Measurements from ENCODE around the gene TOGARAM2.

TOGARAM2 gene

DNA sequence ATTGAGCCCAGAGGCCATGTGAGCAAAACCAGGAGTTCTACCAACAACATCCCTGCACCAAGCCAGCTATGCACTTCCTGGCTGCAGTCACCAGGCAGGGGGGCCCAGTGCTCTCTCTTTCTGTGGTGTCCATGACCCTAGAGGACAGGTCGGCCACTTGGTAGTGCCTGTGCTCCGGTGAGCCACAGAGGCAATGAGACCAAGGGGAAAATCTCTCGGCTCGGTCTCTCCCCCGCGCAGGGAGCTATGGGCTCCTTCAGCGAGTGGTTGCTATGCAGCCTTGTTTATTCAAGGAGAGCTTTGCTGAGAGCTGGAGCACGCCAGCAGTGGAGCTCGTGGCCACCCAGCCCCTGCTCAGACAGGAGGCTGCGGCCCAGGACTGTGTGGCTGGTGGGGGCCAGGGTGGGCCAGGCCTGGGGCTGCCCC is at the start of gene TOGARAM2:
TSS of gene TOGARAM2 (plus strand) at position 283 of the 426 bp plus-strand sequence. CDS start 13,537 bp downstream, outside the sequence.
- DNase-seq: no peak
- in situ Hi-C loops (cut with MboI; ENCODE audit: low pct_unique_long_range_greater_than_20kb, low sequenced_read_pairs): no loop called here

DNA sequence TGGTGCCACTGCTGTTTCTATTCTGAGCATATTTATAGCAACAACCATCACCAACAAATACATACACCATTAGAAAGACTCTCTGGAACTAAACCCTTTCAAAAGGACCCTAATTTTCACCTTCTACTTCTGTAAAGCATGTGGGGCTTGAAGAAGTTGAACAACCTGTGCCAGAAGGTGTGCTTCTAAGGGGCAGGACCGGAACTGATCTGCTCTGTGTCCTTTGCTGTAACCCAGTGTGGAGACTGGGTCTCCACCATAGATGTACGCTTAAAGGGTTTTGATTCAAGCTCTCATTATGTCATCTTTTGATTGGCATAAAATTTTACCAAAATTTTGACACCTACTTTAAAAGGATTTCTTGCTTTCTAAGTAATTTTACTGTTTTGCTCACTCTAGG is 46.3 kb upstream of the TOGARAM2 start:
- in situ Hi-C loops (cut with MboI; ENCODE audit: low pct_unique_long_range_greater_than_20kb, low sequenced_read_pairs): no loop called here
- no peak for DNase-seq

DNA sequence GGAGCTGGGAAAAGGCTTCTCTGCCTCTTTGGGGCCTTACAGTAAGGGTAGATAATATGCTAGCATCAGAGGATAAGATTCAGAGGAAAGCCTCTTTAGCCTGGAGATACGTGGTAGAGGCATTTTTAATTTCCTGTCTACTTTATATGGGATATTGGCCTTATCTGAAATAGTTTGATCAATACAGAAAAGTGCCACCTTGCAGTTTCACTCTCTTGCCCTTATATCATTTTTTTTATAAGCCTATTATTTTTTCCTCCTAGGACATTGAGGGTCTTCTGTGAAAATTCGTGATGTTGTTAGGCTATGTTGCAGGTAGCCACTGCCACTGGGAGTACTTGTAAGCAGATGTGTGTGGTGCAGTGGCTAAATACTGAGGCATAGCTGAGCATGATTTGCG is 40.1 kb upstream of the TOGARAM2 start:
- in situ Hi-C loops (cut with MboI; ENCODE audit: low pct_unique_long_range_greater_than_20kb, low sequenced_read_pairs): no loop called here
- DNase-seq: no peak

DNA sequence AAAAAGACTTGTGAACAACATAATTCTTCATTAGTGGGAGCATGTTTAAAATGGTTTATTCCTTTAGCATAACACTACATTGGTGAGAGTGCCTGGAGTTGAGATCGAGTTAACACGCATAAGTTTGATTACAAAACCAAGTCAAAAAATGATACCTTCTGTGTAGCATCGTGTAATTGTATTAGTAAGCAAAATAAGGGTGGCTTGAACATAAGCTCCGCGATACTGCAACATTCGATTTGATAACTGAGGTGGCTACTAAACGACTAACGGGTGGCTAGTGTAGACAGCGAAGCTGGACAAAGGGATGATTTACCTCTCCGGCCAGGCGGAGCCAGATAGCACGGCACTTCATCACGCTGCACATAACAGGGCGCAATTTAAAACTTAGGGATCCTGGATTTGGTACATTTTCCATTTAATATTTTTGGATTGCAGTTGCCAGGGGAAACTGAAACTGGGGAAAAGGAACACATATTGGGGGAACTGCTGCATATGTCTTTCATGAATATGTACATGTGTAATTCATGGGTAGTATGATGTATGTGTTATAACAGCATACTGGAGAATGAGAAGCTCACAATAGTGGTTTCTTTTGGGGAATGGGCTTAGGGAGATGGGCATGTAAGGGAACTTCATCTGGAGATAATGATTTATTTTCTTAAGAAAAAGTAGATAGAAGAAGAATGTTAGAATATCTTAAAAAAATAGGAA is 36.4 kb upstream of the TOGARAM2 start:
- in situ Hi-C loops (cut with MboI; ENCODE audit: low pct_unique_long_range_greater_than_20kb, low sequenced_read_pairs): no loop called here
- no peak for DNase-seq

DNA sequence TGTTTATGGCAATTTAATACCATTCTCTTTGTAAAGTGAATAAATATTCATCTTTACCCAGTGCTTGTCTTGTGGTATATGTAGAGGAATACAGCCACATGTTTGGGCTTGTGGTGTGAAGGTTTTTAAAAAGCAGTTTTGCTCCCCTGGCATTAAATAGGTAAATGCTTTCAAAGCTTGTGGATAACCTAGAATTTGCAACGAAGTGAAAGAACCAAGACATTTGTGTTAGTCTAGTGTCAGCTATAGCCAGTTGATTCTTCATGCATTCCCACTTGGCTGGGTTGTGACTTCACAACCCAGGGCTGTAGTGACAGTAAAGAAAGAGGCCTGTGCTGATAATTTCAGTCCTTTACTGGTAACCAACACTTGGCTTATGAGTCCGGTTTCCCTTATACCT is 32.9 kb upstream of the TOGARAM2 start:
- DNase-seq: no peak
- in situ Hi-C loops (cut with MboI; ENCODE audit: low pct_unique_long_range_greater_than_20kb, low sequenced_read_pairs): no loop called here

DNA sequence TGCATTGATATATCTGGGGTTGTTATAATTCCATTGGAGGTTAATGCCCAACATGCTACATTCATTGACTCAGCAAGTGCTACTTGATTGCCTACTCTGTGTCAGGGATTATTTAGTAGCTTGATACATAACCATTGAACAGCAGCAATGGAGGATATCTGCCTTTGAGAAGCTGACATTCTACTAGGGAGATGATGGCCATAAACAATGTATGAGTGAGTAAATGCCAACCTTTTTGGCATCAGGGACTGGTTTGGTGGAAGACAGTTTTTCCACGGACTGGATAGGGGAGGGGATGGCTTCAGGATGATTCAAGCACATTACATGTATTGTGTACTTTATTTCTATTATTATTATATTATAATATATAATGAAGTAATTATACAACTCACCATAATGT is 31.9 kb upstream of the TOGARAM2 start:
- no peak for DNase-seq
- in situ Hi-C loops (cut with MboI; ENCODE audit: low pct_unique_long_range_greater_than_20kb, low sequenced_read_pairs): no loop called here

DNA sequence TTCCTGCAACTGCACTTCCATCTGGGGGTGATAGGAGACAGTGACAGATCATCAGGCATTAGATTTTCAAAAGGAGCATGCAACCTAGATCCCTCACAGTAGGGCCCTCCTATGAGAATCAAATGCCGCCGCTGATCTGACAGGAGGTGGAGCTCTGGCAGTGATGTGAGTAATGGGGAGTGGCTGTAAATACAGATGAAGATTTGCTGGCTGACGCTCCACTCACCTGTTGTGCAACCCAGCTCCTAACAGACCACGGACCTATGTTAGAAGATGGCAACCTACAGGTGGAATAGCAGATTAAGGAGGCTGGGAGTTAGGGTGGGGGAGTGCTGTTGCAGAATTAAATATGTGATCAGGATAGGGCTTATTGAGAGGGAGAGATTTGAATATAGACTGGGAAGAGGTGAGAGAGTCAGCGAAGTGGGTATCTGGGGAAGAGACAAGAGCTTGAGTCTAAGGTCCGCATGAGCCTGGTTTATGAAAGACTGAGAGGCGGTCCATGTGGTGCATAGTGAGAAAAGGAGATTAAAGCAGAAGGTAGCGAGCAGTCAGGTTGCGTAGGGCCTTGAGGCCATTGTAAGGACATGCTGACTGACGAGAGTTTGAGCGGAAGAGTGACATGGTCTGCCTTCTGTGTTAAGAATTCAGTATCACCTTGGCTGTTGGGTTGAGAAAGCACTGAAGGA is 31.3 kb upstream of the TOGARAM2 start:
- in situ Hi-C loops (cut with MboI; ENCODE audit: low pct_unique_long_range_greater_than_20kb, low sequenced_read_pairs): no loop called here
- DNase-seq: no peak

DNA sequence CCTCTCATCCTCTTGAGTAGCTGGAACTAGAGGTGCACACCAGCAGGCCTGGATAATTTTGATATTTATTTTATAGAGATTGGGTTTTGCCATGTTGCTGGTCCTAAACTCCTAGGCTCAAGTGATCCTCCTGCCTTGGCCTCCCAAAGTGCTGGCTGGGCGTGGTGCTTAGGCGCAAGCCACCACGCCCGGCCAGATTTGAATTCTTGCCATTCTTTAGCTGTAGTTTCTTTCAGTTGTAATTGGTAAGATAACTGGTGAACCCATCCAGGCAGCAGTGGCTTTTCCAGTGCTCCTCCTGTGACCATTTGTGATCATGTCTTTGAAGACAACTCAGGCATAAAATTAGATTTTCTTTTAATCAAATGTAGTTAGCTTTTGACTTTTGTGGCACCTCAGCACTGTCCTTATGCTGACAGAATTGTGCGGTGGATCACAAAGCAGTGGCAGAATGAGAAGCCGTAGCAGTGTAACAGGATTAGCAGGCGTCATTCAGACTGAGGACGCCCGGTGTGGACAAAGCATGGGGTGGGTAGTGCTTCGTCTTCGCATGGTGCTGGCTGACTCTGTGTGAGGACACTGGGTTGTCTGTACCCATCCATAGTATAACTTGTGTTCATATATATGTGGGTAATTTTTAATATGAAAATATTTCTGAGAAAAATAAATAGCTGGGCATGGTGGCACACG is 30.0 kb upstream of the TOGARAM2 start:
- in situ Hi-C loops (cut with MboI; ENCODE audit: low pct_unique_long_range_greater_than_20kb, low sequenced_read_pairs): no loop called here
- DNase-seq: no peak

DNA sequence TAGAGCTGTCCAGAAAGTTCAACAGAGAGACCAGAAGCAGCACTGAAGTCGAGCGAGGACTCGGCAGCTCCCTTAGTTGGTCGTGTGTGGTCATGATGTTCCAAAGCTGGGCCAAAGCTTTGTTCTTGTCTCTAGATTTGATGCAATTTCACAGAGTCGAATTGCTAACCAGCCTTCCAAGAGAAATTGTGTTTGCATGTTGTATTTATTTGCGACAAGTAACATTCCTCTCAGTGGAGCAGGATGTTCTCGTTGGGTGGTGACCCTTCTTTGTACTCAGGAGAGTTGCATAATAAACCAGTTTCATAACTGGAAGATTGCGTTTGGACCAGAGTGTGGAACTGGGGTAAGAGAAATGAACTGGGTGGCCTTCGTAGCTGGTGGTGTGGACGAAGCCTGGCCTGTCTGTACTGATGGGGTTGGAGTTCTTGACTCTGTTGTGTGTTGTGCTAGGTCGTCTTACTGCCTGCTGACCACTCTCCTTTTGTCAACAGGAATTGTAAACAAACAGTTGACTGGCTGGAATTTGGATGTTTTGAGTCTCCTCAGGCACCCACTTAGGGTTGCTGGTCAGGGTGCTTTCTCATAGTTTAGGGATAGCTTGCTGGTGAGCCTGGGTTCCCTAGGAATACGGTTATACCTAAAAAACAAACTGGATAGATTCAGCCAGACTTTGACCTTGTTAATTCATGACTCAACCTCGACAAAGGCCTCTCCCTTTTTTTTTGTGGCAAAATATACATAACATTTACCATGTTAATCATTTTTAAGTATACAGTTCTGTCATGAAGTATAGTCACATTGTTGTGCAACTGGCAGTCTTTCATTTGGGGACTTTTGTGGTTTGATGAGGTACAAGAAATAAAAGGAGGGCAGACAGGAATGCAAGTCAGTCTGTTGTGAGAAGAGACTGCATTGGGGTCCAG is 28.9 kb upstream of the TOGARAM2 start:
- DNase-seq: no peak
- in situ Hi-C loops (cut with MboI; ENCODE audit: low pct_unique_long_range_greater_than_20kb, low sequenced_read_pairs): no loop called here

DNA sequence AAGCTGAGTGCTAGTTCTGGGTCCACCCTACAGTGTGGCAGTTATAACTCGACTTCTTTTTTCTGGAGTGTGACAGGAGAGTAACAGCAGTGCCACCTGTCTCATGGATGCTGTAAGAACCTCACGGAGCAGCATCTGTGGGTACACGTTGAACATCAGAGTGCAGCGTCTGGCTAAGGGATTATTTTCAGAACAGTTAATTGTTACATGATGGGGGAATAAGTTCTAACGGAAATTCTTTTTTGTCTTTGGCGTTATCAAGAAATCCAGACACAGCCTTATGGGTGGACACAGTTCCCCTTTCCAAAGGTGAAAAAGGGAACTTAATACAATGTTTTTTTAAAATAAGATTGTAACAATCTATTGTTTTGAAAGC is 28.3 kb upstream of the TOGARAM2 start:
- in situ Hi-C loops (cut with MboI; ENCODE audit: low pct_unique_long_range_greater_than_20kb, low sequenced_read_pairs): no loop called here
- DNase-seq: peak; percentile 95

DNA sequence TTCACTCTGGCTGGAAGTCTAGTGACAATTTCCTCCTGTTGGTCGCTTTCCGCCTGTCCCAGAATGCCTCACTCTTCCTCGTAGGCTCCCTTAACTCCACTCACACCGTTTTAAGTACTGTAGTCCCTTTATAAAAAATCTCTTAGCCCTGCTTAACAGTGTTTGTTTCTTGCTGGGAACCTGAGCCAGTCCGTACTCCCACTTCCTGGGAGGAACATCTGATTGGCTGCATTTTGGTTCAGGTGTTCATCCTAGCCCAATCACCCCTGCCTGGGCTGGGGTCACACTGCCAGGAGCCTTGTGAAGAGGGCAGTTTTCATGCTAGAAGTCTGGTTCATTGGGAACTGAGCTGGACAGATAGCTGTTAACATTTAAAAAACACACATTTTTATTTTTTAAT is 25.6 kb upstream of the TOGARAM2 start:
- DNase-seq: no peak
- in situ Hi-C loops (cut with MboI; ENCODE audit: low pct_unique_long_range_greater_than_20kb, low sequenced_read_pairs): no loop called here

DNA sequence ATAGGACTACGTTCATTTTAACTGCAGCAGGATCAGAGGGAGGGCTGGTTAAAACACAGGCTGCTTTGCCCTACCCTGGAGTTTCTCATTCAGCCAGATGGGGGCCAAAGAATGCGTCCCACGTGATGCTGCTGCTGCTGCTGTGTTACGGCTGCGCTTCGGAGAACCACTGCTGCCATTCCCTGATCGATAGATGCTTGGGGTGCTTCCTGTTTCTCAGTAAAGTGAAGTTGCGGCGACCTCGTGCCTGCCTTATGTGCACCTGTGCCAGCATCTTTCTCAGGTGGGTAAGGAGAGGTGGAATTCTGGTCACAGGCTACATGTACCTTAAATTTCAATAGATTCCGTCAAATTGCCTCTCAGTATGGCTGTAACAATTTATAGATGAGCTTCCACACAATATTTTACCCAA is 24.7 kb upstream of the TOGARAM2 start:
- peak; percentile 70 for DNase-seq
- in situ Hi-C loops (cut with MboI; ENCODE audit: low pct_unique_long_range_greater_than_20kb, low sequenced_read_pairs): no loop called here

DNA sequence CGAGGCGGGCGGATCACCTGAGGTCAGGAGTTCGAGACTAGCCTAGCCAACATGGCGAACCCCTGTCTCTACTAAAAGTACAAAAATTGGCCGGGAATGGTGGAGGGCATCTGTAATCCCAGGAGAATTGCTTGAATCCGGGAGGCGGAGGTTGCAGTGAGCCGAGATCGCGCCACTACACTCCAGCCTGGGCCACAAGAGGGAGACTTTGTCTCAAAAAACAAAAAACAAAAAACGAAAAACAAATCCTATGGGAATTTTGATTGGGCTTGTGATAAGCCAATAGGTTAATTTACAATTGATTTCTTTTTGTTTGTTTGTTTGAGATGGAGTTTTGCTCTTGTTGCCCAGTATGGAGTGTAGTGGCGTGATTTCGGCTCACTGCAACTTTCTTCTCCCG is 24.2 kb upstream of the TOGARAM2 start:
- peak; percentile 36 for DNase-seq
- in situ Hi-C loops (cut with MboI; ENCODE audit: low pct_unique_long_range_greater_than_20kb, low sequenced_read_pairs): no loop called here

DNA sequence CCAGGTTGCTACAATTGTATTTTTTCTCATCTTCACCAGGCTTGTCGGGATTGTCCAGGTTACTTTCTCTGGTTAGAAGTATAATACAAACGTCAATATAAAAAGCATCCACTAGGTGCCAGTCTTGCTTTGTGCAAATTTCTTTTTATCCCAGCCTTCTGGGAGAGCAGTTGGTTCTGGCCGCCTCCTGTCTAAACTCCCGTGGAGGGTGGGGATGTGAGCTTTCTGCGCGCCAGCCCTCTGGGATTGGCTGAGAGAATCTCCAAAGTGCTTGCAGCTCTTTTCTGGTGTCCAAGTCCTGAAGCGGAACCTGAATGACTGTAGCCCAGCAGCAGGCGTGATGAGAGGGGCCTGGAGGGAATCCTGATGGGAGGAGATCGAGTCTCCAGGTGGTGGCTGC is 22.4 kb upstream of the TOGARAM2 start:
- peak; percentile 86 for DNase-seq

DNA sequence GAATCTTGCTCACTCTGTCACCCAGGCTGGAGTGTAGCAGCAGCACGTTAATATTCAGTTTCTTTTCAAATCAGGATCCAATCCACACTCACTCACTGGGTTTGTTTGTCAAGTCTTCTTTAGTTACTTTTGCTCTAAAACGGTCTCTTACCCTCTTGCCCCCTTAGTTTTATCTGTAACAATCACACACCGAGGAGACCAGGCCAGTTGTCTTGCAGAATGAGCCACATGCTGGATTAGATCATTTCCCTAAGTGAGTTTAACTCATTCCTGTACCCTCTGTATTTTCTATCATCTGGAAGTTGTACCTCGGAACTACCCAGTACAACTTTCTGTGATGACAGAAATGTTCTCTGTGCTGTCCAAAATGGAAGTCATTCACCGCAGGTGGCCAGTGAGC is 20.7 kb upstream of the TOGARAM2 start:
- in situ Hi-C loops (cut with MboI; ENCODE audit: low pct_unique_long_range_greater_than_20kb, low sequenced_read_pairs): no loop called here
- no peak for DNase-seq

More for the DNA sequence above, 22.4 kb upstream of the TOGARAM2 start:
- in situ Hi-C loops (cut with MboI; ENCODE audit: low pct_unique_long_range_greater_than_20kb, low sequenced_read_pairs): no loop called here

DNA sequence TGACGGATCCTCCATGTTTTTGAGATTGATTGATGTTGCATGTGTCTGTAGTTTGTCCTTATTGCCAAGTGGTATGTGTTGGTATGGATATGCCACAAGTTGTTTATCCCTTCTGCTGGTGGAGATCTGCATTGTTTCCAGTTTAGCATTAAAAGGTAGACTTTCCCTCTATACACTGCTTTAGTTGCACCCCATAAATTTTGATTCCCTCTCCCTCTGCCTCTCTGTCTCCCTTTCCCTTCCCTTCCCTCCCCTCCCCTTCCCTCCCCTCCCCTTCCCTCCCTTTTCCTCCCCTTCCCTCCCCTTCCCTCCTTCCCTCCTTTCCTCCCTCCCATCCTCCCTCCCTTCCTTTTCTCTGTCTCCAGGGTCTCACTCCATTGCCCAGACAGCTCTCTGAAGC is 18.6 kb upstream of the TOGARAM2 start:
- in situ Hi-C loops (cut with MboI; ENCODE audit: low pct_unique_long_range_greater_than_20kb, low sequenced_read_pairs): no loop called here
- DNase-seq: no peak

DNA sequence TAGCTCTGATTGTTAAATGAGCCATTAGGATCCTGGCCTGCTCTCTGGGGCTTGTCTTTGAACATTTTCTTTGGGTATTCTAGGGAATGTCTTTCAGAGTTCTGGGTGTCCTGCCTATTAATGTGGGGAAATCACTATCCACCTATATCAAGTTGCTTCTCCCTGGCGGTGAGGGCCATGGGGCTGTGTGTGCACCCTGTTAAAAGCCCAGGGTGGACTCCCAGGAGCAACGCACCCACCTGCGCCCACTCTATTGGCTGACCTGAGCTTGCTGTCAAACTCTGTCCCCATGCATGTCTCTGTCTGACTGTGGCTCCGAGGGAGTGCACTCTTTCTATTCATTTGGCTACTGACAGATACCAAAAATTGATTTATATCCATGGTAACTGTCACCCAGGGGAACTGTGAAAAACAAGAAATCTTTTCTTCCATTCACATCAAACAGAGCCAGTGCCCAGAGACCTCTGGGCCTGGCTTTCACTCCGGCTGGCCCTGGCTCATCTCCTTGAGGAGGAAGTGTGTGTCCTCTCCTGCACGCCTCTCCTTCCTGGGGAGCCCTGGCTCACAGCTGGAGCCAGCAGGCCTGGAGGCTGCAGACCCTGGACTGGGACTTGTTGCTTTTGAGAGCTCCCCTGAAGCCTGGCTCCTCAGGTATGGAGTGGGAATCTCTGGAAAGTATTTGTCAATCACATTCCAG is 10.5 kb upstream of the TOGARAM2 start:
- in situ Hi-C loops (cut with MboI; ENCODE audit: low pct_unique_long_range_greater_than_20kb, low sequenced_read_pairs): no loop called here
- no peak for DNase-seq

DNA sequence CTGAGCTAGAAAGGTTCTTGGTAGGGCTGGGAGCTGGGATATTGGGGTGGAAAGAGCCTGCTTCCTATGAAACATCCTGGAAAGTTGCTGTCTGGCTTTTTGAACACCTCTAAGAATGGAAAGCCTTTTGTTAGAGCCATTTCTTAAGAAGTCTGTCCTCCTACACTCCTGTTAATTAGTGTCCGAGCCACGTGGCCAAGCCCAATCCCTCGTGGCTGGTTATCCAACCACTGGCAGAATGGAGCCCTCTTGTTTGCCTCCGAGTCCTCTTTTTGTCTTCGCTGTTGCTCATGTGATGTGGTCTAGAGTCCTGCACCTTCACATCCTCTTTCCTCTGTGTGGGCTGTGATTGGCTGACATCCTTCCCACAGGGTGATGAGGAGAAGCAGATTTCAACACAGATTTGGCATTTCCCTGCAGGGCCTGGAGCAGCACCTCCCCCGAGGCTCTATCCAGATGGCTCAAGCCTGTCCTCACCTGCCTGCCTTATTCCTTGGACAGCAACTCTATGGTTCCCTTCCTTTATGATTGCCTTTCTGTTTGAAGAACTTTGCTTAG is 8.2 kb upstream of the TOGARAM2 start:
- in situ Hi-C loops (cut with MboI; ENCODE audit: low pct_unique_long_range_greater_than_20kb, low sequenced_read_pairs): no loop called here
- no peak for DNase-seq
